Measurements from ENCODE around the gene PRKAG3. TPM values are rescaled to one million over a fixed set of nuclear protein-coding genes. Genes with fewer than 3 reads are reported as not detected.

PRKAG3 gene
- total RNA-seq, 2 donors from 2014 or later, result 0.19 TPM; not detected in 1

- Histone ChIP-seq H3K4me3 (no peak overlapping the region), H3K4me1 (no peaks in the 10 kb centered on the region), H3K36me3 (peaks cover 1% of the 10 kb centered on the region), H3K9me3 (no peaks in the 10 kb centered on the region), H3K27ac (no peak overlapping the region), H3K27me3 (no peaks in the 10 kb centered on the region)
- peak; percentile 36 for DNase-seq (ENCODE audit: low spot score)
- TF ChIP-seq CTCF (IDR thresholded peaks at IDR 0.05), result no peak
Observed at GRCh38 chr2:218820746-218821369, 10.7 kb downstream of the PRKAG3 start.

DNA sequence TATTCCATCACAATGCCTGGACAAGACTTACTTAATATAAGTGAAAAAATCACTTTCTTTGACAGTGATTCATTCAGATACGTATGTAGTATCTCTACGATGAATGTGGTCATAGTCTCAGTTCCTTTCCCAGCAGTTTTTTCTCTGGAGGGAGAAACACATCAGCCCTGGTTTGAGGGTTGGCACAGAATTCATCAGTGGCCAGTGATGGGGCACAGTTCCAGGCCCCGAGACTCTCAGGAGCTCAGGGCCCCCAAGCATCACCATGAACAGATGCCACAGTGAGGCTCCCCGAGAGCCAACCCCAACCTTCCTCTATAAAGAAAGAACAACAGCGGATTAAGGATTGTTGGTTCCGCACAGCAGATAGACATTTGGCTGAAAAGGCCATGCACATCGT, 12.5 kb downstream of the PRKAG3 start:
- H3K4me1 ChIP-seq, result no peaks in the 10 kb centered on the region
- no peaks in the 10 kb centered on the region for H3K9me3 ChIP-seq
- no peak overlapping the region for H3K27ac ChIP-seq
- H3K4me3 ChIP-seq, result no peak overlapping the region
- H3K27me3 ChIP-seq, result no peaks in the 10 kb centered on the region
- no peak for TF ChIP-seq CTCF (IDR thresholded peaks at IDR 0.05)
- H3K36me3 ChIP-seq, result peaks cover 17% of the 10 kb centered on the region
- DNase-seq (ENCODE audit: low spot score), result peak; percentile 26

DNA sequence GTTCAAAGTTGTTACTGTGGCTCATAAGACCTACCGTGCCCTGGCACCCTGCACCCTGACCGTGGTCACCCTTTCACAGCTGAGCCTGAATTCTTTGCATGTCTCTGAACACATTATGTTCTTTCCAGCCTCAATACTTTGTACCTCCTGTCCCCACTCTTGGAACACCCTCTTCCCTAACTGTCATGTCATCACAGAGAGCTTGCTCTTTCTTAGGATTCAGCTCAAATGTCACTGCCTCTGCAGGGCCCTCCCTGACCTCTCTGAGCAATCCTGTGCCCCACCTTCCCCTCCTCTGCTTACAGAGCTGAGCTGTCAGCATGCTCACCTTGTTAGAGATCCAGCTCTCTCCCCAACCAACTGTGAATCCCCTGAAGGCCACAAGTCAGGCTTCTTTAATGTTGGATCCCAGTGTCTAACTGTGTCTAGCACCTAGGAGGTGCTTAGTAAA, 15.0 kb downstream of the PRKAG3 start:
- Histone ChIP-seq H3K4me1 (no peaks in the 10 kb centered on the region), H3K27me3 (no peaks in the 10 kb centered on the region), H3K27ac (no peak overlapping the region), H3K36me3 (peaks cover 35% of the 10 kb centered on the region), H3K4me3 (no peak overlapping the region), H3K9me3 (no peaks in the 10 kb centered on the region)
- no peak for TF ChIP-seq CTCF (IDR thresholded peaks at IDR 0.05)
- DNase-seq (ENCODE audit: low spot score), result peak; percentile 46

- Histone ChIP-seq H3K36me3 (peaks cover 35% of the 10 kb centered on the region), H3K27me3 (no peaks in the 10 kb centered on the region), H3K4me1 (no peaks in the 10 kb centered on the region), H3K4me3 (no peak overlapping the region), H3K9me3 (no peaks in the 10 kb centered on the region), H3K27ac (no peak overlapping the region)
- TF ChIP-seq CTCF (IDR thresholded peaks at IDR 0.05), result no peak
- peak; percentile 11 for DNase-seq (ENCODE audit: low spot score)
Observed at GRCh38 chr2:218815649-218816048, 16.0 kb downstream of the PRKAG3 start.

DNA sequence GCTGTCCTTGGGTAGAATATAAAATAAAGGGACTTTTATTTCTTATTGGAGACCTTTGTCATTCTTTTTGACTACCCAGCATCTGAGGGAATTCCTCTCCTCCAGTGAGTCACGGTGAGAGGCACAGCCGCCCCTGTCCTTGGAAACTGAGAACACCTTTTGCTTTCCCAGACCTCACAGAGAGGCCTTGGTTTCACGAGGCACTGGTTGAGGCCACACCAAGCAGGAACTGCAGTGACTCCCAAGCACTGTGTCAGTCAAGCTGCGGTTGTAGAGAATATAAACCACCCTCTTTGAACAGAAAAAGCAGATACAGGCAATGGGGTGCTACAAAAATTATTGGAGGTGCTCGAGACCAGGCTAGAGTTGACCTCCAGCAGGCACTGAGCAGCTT, 16.4 kb downstream of the PRKAG3 start:
- H3K27me3 ChIP-seq, result no peaks in the 10 kb centered on the region
- no peak overlapping the region for H3K27ac ChIP-seq
- H3K4me1 ChIP-seq, result no peaks in the 10 kb centered on the region
- no peaks in the 10 kb centered on the region for H3K9me3 ChIP-seq
- peaks cover 35% of the 10 kb centered on the region for H3K36me3 ChIP-seq
- TF ChIP-seq CTCF (IDR thresholded peaks at IDR 0.05), result no peak
- no peak overlapping the region for H3K4me3 ChIP-seq
- peak; percentile 28 for DNase-seq (ENCODE audit: low spot score)
